ENCODE data around the gene RBM26. TPM values are rescaled to one million over a fixed set of nuclear protein-coding genes. Genes with fewer than 3 reads are reported as not detected.

RBM26 gene
- total and polyA plus RNA-seq, 8 donors: 6.1 to 76.9 (median 28.1) TPM

DNA sequence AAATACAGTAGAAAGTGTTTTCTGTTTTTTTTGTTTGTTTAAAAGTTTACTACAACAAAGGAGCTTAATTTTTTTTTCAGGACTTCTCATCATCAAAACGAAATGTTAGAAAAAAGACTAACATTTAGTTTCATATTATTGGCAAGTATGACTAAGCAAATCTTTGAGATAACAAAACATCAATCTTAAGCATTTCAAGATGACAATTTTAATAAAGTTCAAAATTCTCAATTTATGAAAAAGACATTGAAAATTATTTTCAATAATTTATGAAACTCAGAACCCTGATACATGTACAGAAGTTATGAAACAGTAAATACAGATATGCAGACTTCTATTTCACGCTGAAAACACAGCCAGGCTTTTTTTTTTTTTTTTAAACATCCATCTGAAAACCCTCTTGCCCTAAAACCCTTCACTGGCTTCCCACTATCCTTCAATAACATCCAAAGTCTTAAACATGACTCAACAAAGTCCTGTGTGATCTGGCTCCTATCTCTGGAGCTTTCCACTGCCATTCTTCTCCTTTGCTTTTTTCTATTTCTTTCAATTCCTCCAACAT is 3.9 kb downstream of the RBM26 start:
- peak overlapping the region in 4 of 5 donors; percentile 14 to 95 (median 53) for H3K27ac ChIP-seq
- WGBS, 5 donors: 32 to 47% (median 42%) methylated on average over 2 of the region's 2 CpGs
- no peaks in the 10 kb centered on the region for H3K9me3 ChIP-seq
- intact Hi-C loops (cut with DNase I; ENCODE audit: low total_unique reads): no loop called here
- H3K4me1 ChIP-seq: peaks cover 37 to 80% (median 58%) of the 10 kb centered on the region in 4 donors
- no peak overlapping the region for H3K4me3 ChIP-seq
- peaks cover 0 to 20% (median 15%) of the 10 kb centered on the region in 4 donors for H3K36me3 ChIP-seq
- DNase-seq: no peak
- no peaks in the 10 kb centered on the region for H3K27me3 ChIP-seq
- TF ChIP-seq POLR2AphosphoS5 (IDR thresholded peaks at IDR 0.05) (no peak), EP300 (IDR thresholded peaks at IDR 0.05) (no peak), POLR2A (IDR thresholded peaks at IDR 0.05) (no peak)
- TF ChIP-seq, protein P1, sequence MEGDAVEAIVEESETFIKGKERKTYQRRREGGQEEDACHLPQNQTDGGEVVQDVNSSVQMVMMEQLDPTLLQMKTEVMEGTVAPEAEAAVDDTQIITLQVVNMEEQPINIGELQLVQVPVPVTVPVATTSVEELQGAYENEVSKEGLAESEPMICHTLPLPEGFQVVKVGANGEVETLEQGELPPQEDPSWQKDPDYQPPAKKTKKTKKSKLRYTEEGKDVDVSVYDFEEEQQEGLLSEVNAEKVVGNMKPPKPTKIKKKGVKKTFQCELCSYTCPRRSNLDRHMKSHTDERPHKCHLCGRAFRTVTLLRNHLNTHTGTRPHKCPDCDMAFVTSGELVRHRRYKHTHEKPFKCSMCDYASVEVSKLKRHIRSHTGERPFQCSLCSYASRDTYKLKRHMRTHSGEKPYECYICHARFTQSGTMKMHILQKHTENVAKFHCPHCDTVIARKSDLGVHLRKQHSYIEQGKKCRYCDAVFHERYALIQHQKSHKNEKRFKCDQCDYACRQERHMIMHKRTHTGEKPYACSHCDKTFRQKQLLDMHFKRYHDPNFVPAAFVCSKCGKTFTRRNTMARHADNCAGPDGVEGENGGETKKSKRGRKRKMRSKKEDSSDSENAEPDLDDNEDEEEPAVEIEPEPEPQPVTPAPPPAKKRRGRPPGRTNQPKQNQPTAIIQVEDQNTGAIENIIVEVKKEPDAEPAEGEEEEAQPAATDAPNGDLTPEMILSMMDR (IDR thresholded peaks at IDR 0.05): no peak

DNA sequence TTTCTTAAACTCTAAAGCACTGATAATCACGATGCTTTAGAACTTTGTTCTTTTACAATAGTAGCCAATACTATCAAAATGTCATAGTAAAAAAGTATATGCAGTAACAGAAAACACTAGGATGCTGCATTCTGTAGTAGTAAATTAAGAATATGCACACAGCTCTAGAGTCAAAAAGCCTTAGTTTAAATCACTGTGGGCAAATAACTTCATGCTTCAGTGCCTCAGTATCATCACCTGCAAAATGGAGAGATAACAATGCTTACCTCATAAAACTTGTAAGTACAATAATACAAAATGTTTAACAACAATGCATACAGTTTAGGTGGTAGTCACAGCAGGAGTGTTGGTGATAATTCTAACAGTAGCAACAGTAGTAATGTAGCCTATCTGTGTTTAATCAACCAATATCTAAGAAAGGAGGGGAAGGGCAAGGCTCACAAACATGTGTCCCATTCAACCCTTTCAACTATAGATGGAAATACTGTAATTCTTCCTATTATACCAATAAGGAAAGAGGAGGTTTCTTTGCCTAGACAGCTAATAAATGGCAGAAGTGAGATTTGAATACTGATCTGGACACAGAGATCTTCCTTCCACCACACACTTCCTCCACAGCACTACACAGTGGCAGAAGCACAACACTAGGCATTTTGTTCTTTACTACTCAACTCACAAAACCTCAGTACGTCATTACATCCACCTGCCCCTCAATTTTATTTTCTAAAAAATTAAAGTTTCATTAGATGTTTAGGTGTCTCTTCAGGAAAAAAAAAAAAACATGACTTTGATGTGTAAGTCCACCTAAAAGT is 4.6 kb downstream of the RBM26 start:
- Histone ChIP-seq H3K4me1 (peaks cover 33 to 73% (median 51%) of the 10 kb centered on the region in 4 donors), H3K27ac (peak overlapping the region in 2 of 5 donors; percentile 35 to 37), H3K9me3 (no peaks in the 10 kb centered on the region), H3K4me3 (no peak overlapping the region), H3K36me3 (peaks cover 6 to 27% (median 21%) of the 10 kb centered on the region in 4 donors), H3K27me3 (no peaks in the 10 kb centered on the region)
- TF ChIP-seq POLR2A (IDR thresholded peaks at IDR 0.05) (no peak), POLR2AphosphoS5 (IDR thresholded peaks at IDR 0.05) (no peak), EP300 (IDR thresholded peaks at IDR 0.05) (no peak)
- TF ChIP-seq, protein P1 (IDR thresholded peaks at IDR 0.05): no peak
- intact Hi-C loops (cut with DNase I; ENCODE audit: low total_unique reads): no loop called here
- no peak for DNase-seq
- 41 to 55% (median 48%) methylated on average over 2 of the region's 2 CpGs for WGBS, 5 donors

GRCh38 chr13:79398915-79399314 is 7.1 kb downstream of the RBM26 start:
- Histone ChIP-seq H3K36me3 (peaks cover 7 to 36% (median 28%) of the 10 kb centered on the region in 4 donors), H3K4me1 (peaks cover 33 to 73% (median 51%) of the 10 kb centered on the region in 4 donors), H3K27me3 (no peaks in the 10 kb centered on the region), H3K4me3 (no peak overlapping the region), H3K27ac (peak overlapping the region in 1 of 5 donors; percentile 7), H3K9me3 (peaks cover 0 to 6% (median 0%) of the 10 kb centered on the region in 4 donors)
- WGBS, 5 donors: 63 to 81% (median 65%) methylated on average over 1 of the region's 1 CpG
- intact Hi-C loops (cut with DNase I; ENCODE audit: low total_unique reads): no loop called here
- DNase-seq: no peak
- no peak for TF ChIP-seq POLR2AphosphoS5 (IDR thresholded peaks at IDR 0.05)

DNA sequence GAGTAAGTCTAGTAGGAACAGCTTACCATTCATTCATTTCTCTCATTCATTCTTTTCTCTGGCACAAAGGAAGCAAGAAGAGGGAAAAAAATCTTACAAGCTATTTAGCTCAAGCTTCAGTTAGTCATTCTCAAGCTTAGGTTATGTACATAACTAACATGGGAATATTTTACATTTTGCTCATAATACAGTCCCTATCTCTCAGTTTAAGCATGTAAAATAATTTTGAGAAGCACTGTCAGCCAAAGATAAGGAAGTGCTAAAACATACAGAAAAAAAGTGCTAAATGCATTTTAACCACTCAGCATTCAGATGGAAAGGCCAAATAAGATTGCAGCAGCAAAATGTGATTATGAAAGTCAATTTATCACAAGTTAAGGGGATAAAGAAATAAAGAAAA is 7.9 kb downstream of the RBM26 start:
- intact Hi-C loops (cut with DNase I; ENCODE audit: low total_unique reads): no loop called here
- peaks cover 7 to 36% (median 28%) of the 10 kb centered on the region in 4 donors for H3K36me3 ChIP-seq
- H3K27me3 ChIP-seq: no peaks in the 10 kb centered on the region
- H3K4me3 ChIP-seq: no peak overlapping the region
- TF ChIP-seq POLR2AphosphoS5 (IDR thresholded peaks at IDR 0.05): no peak
- no peak for TF ChIP-seq EP300 (IDR thresholded peaks at IDR 0.05)
- TF ChIP-seq, protein P1 (IDR thresholded peaks at IDR 0.05): no peak
- no peak for TF ChIP-seq POLR2A (IDR thresholded peaks at IDR 0.05)
- no peak for DNase-seq
- H3K27ac ChIP-seq: peak overlapping the region in 1 of 5 donors; percentile 7
- peaks cover 0 to 6% (median 0%) of the 10 kb centered on the region in 4 donors for H3K9me3 ChIP-seq
- H3K4me1 ChIP-seq: peaks cover 32 to 73% (median 52%) of the 10 kb centered on the region in 4 donors
